Measurements from ENCODE around the gene MAP2. TPM values are rescaled to one million over a fixed set of nuclear protein-coding genes. Genes with fewer than 3 reads are reported as not detected.
"Not testable (repeated sequence)": the region's sequence is repeated elsewhere in the genome, so short reads cannot be mapped to it uniquely, and the experiment has no call there.

The MAP2 gene
- total RNA-seq, 1 donor from 2014 or later: 16.5 TPM

DNA sequence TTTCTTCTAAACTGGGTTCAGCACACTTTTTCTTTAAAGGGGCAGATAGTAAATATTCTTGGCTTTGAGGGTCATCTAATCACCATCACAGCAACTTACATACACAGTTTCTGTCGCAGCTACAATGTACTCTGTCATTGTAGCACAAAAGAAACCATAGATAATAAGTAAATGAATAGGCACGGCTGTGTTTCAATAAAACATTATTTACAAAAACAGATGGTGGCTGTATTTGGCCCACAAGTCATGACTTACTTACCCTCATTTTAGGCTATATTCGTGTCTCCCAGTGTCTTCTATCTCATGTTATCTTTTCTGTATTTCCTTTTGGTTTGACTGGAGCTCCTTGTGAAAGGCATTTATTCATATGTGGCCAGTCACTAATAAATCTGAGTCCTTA is 168.3 kb downstream of the MAP2 start:
- no peak overlapping the region for H3K27ac Mint-ChIP-seq
- H3K27me3 Mint-ChIP-seq: no peaks in the 10 kb centered on the region
- no peaks in the 10 kb centered on the region for H3K4me1 Mint-ChIP-seq (ENCODE audit: low read depth)

GRCh38 chr2:209593930-209594329 is 170.1 kb downstream of the MAP2 start:
- DNase-seq (ENCODE audit: low spot score, unreplicated experiment): no peak
- no peaks in the 10 kb centered on the region for H3K27me3 Mint-ChIP-seq

More for the DNA sequence above, 168.3 kb downstream of the MAP2 start:
- no peak for DNase-seq (ENCODE audit: low spot score, unreplicated experiment)
- Mint-ChIP-seq H3K36me3 (ENCODE audit: insufficient read depth) (no peaks in the 10 kb centered on the region), H3K9me3 (ENCODE audit: low read depth) (no peaks in the 10 kb centered on the region), H3K4me3 (ENCODE audit: low read depth) (no peak overlapping the region)
- TF ChIP-seq CTCF (IDR thresholded peaks at IDR 0.05; ENCODE audit: unreplicated experiment): no peak

DNA sequence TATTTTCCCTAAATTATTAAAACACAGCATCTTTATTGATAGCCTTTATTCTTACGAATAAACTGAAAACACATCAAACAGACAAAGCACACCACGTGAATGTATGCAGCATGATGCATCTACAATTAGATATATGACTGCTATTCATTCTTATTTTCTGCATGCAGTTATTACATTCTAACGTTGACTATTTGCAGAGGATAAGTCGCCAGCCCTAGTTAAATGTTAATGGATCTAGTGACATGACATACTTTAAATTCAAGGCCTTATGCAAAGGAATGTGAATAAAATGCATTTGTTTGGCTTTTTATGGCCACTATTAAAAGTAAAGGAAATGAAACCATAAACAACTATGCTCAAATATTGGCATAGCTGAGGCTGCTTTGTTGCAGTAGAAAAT is 172.4 kb downstream of the MAP2 start:
- Mint-ChIP-seq H3K36me3 (ENCODE audit: insufficient read depth) (no peaks in the 10 kb centered on the region), H3K27me3 (no peaks in the 10 kb centered on the region), H3K4me3 (ENCODE audit: low read depth) (no peak overlapping the region), H3K9me3 (ENCODE audit: low read depth) (peaks cover 4% of the 10 kb centered on the region), H3K27ac (no peak overlapping the region), H3K4me1 (ENCODE audit: low read depth) (no peaks in the 10 kb centered on the region)
- DNase-seq (ENCODE audit: low spot score, unreplicated experiment): no peak
- no peak for TF ChIP-seq CTCF (IDR thresholded peaks at IDR 0.05; ENCODE audit: unreplicated experiment)

More at GRCh38 chr2:209593930-209594329, 170.1 kb downstream of the MAP2 start:
- no peaks in the 10 kb centered on the region for H3K4me1 Mint-ChIP-seq (ENCODE audit: low read depth)
- H3K4me3 Mint-ChIP-seq (ENCODE audit: low read depth): no peak overlapping the region
- H3K27ac Mint-ChIP-seq: no peak overlapping the region
- H3K9me3 Mint-ChIP-seq (ENCODE audit: low read depth): no peaks in the 10 kb centered on the region
- no peaks in the 10 kb centered on the region for H3K36me3 Mint-ChIP-seq (ENCODE audit: insufficient read depth)
- no peak for TF ChIP-seq CTCF (IDR thresholded peaks at IDR 0.05; ENCODE audit: unreplicated experiment)

DNA sequence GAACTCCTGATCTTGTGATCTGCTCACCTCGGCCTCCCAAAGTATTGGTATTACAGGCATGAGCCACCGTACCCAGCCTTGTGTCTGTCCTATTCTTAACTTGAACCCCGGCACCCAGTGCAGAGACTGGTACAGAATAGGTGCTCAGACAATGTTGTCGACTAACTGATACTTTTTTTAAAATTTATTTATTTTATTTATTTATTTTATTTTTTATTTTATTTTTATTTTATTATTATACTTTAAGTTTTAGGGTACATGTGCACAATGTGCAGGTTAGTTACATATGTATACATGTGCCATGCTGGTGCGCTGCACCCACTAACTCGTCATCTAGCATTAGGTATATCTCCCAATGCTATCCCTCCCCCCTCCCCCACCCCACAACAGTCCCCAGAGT is 174.4 kb downstream of the MAP2 start:
- H3K4me3 Mint-ChIP-seq (ENCODE audit: low read depth); H3K27ac Mint-ChIP-seq; H3K27me3 Mint-ChIP-seq; H3K36me3 Mint-ChIP-seq (ENCODE audit: insufficient read depth); DNase-seq (ENCODE audit: low spot score, unreplicated experiment); H3K4me1 Mint-ChIP-seq (ENCODE audit: low read depth); H3K9me3 Mint-ChIP-seq (ENCODE audit: low read depth): not testable (repeated sequence)

GRCh38 chr2:209600341-209601171 is 176.7 kb downstream of the MAP2 start:
- no peaks in the 10 kb centered on the region for H3K4me1 Mint-ChIP-seq (ENCODE audit: low read depth)
- H3K27ac Mint-ChIP-seq: no peak overlapping the region
- no peaks in the 10 kb centered on the region for H3K36me3 Mint-ChIP-seq (ENCODE audit: insufficient read depth)
- DNase-seq (ENCODE audit: low spot score, unreplicated experiment): no peak
- H3K9me3 Mint-ChIP-seq (ENCODE audit: low read depth): peaks cover 4% of the 10 kb centered on the region
- TF ChIP-seq CTCF (IDR thresholded peaks at IDR 0.05; ENCODE audit: unreplicated experiment): no peak
- H3K27me3 Mint-ChIP-seq: no peaks in the 10 kb centered on the region
- no peak overlapping the region for H3K4me3 Mint-ChIP-seq (ENCODE audit: low read depth)

- no peaks in the 10 kb centered on the region for H3K27me3 Mint-ChIP-seq
- no peaks in the 10 kb centered on the region for H3K4me1 Mint-ChIP-seq (ENCODE audit: low read depth)
- H3K36me3 Mint-ChIP-seq (ENCODE audit: insufficient read depth): no peaks in the 10 kb centered on the region
- no peak for DNase-seq (ENCODE audit: low spot score, unreplicated experiment)
- peaks cover 4% of the 10 kb centered on the region for H3K9me3 Mint-ChIP-seq (ENCODE audit: low read depth)
- no peak for TF ChIP-seq CTCF (IDR thresholded peaks at IDR 0.05; ENCODE audit: unreplicated experiment)
- no peak overlapping the region for H3K27ac Mint-ChIP-seq
- H3K4me3 Mint-ChIP-seq (ENCODE audit: low read depth): no peak overlapping the region
Measured at GRCh38 chr2:209601497-209601896, 177.7 kb downstream of the MAP2 start.
